NCI-H345 treated with DMSO at 0.1 percent for 48 hours (cell line): ENCODE measurements around the gene LGSN.
"Not testable (repeated sequence)": the region's sequence is repeated elsewhere in the genome, so short reads cannot be mapped to it uniquely, and the experiment has no call there.

Source experiments
- DNase-seq: peaks from one replicate; lab custom pipeline; 2025; ENCODE audit not compliant: unreplicated experiment; lab: John Stamatoyannopoulos, UW

Gene LGSN

GRCh38 chr6:63245420-63245819, 74.4 kb downstream of the LGSN start:
- DNase-seq = no peak

GRCh38 chr6:63236398-63236817, 83.4 kb downstream of the LGSN start:
- DNase-seq = no peak

- not testable (repeated sequence) for DNase-seq
Observed at GRCh38 chr6:63230511-63230910, 89.3 kb downstream of the LGSN start.

GRCh38 chr6:63230027-63230426, 89.8 kb downstream of the LGSN start:
- DNase-seq = not testable (repeated sequence)

- not testable (repeated sequence) for DNase-seq
Observed at GRCh38 chr6:63227928-63228894, 91.6 kb downstream of the LGSN start.

- not testable (repeated sequence) for DNase-seq
Observed at GRCh38 chr6:63225987-63226386, 93.8 kb downstream of the LGSN start.
